ENCODE results near the gene MISP. TPM values are rescaled to one million over a fixed set of nuclear protein-coding genes. Genes with fewer than 3 reads are reported as not detected.

MISP gene
- polyA plus RNA-seq, 1 of the 3 experiments (the other 2 are of a cell fraction), result 0.08 TPM

DNA sequence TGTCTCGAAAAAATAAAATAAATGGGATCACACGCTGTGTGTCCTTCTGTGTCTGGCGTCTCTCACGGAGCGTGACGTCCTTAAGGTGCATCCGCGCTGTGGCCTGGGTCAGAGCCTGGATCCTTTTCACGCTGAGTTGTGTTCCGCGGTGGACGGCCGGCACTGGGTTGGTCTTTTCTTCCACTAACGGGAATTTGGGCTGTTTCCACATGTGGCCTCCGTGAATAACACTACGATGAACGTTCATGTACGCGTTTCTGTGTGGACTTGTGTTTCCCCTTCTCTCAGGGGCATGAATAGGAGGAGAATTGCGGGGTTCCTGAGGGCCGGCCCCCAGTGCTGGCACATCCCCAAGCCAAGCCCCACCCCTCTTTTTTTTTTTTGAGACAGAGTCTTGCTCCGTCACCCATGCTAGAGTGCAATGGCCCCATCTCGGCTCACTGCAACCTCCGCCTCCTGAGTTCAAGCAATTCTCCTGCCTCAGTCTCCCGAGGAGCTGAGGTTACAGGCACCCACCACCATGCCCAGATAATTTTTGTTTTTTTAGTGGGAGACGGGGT is 40.2 kb downstream of the MISP start:
- Histone ChIP-seq H3K9me2 (no peaks in the 10 kb centered on the region), H3K79me2 (ENCODE audit: insufficient read depth) (no peaks in the 10 kb centered on the region), H3K27ac (ENCODE audit: low read depth in 2 of 2, low read length in 1 of 2) (no peak overlapping the region), H2AFZ (ENCODE audit: low read depth) (no peak overlapping the region), H3K4me1 (ENCODE audit: control insufficient read depth in 1 of 2, insufficient read depth in 2 of 2, low read depth in 1 of 2, low read length in 1 of 2) (peaks cover 0 to 17% of the 10 kb centered on the region in 2 experiments; a peak in 1 of 4 replicates), H3K9me3 (no peaks in the 10 kb centered on the region), H3K27me3 (ENCODE audit: insufficient read depth) (no peaks in the 10 kb centered on the region), H4K20me1 (ENCODE audit: insufficient read depth) (no peaks in the 10 kb centered on the region), H3K36me3 (replicated peaks in 1 of 2; ENCODE audit: control insufficient read depth in 1 of 2, insufficient read depth in 2 of 2, low read length in 1 of 2) (no peaks in the 10 kb centered on the region), H3K4me2 (no peak overlapping the region), H3K9ac (no peak overlapping the region), H3F3A (replicated peaks; ENCODE audit: insufficient read depth) (peaks cover 4% of the 10 kb centered on the region), H3K4me3 (ENCODE audit: low read depth in 2 of 2, low read length in 1 of 2) (no peak overlapping the region)
- TF ChIP-seq ELF1 (IDR thresholded peaks at IDR 0.05) (no peak), GATA2 (CRISPR knock-in tag; IDR thresholded peaks at IDR 0.05) (no peak), POLR2AphosphoS5 (IDR thresholded peaks at IDR 0.05; ENCODE audit: low read depth, low read length) (no peak), RAD21 (IDR thresholded peaks at IDR 0.05; ENCODE audit: low read length) (no peak), YY1 (IDR thresholded peaks at IDR 0.05; ENCODE audit: low read depth) (no peak), TCF12 (IDR thresholded peaks at IDR 0.05) (no peak)
- TF ChIP-seq, protein P1, sequence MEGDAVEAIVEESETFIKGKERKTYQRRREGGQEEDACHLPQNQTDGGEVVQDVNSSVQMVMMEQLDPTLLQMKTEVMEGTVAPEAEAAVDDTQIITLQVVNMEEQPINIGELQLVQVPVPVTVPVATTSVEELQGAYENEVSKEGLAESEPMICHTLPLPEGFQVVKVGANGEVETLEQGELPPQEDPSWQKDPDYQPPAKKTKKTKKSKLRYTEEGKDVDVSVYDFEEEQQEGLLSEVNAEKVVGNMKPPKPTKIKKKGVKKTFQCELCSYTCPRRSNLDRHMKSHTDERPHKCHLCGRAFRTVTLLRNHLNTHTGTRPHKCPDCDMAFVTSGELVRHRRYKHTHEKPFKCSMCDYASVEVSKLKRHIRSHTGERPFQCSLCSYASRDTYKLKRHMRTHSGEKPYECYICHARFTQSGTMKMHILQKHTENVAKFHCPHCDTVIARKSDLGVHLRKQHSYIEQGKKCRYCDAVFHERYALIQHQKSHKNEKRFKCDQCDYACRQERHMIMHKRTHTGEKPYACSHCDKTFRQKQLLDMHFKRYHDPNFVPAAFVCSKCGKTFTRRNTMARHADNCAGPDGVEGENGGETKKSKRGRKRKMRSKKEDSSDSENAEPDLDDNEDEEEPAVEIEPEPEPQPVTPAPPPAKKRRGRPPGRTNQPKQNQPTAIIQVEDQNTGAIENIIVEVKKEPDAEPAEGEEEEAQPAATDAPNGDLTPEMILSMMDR (IDR thresholded peaks at IDR 0.05), result no peak
- 92% methylated on average over 26 of the region's 26 CpGs for WGBS (ENCODE audit: low lambda C conversion rate)
- POLR2A ChIA-PET, result no interaction called here
- CTCF ChIA-PET, result interaction anchor here (1.7 kb wide), 1 partner anchor 22 kb away, joined by 5 read pairs; no protein-coding TSS in a partner anchor
- no peak for DNase-seq

DNA sequence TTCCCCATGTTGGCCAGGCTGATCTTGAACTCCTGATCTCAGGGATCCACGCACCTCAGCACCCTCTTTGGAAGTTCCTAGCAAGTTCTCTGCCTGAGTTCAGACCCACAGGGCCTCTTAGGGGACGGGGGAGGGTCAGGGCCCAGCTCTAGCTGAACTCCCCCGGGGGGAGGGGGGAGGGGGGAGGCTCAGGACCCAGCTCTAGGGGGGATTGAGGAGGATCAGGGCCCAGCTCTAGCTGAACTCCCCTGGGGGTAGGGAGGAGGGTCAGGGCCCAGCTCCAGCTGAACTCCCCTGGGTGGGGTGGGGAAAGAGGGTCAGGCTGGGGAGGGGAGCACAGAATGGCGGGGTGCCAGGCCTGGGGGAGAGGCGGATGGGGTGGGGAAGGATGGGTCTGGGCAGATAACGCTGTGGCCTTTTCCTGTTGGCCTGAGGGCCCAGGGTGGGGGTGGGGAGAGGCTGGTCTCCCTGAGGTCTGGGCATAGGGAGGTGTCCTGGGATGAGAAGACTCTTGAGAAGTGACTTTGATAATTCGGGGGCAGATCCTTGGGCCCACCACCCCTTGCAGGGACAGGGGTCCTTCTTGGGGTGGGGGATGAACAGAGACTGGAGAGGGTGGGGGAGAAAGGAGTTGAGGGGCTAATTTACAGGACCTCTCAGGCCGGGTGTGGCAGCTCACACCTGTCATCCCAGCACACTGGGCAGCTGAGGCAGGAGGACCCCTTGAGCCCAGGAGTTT is 40.8 kb downstream of the MISP start:
- Histone ChIP-seq H3K4me2 (no peak overlapping the region), H3K27me3 (ENCODE audit: insufficient read depth) (no peaks in the 10 kb centered on the region), H2AFZ (ENCODE audit: low read depth) (no peak overlapping the region), H4K20me1 (ENCODE audit: insufficient read depth) (no peaks in the 10 kb centered on the region), H3K4me1 (ENCODE audit: control insufficient read depth in 1 of 2, insufficient read depth in 2 of 2, low read depth in 1 of 2, low read length in 1 of 2) (peaks cover 0 to 20% of the 10 kb centered on the region in 2 experiments; a peak in 1 of 4 replicates), H3K4me3 (ENCODE audit: low read depth in 2 of 2, low read length in 1 of 2) (no peak overlapping the region), H3F3A (replicated peaks; ENCODE audit: insufficient read depth) (peaks cover 4% of the 10 kb centered on the region), H3K9ac (no peak overlapping the region), H3K79me2 (ENCODE audit: insufficient read depth) (no peaks in the 10 kb centered on the region), H3K27ac (ENCODE audit: low read depth in 2 of 2, low read length in 1 of 2) (no peak overlapping the region), H3K36me3 (replicated peaks in 1 of 2; ENCODE audit: control insufficient read depth in 1 of 2, insufficient read depth in 2 of 2, low read length in 1 of 2) (no peaks in the 10 kb centered on the region), H3K9me2 (no peaks in the 10 kb centered on the region), H3K9me3 (no peaks in the 10 kb centered on the region)
- POLR2A ChIA-PET, result interaction anchor here (0.6 kb wide), 1 partner anchor 10 kb away, joined by 3 read pairs; no protein-coding TSS in a partner anchor
- TF ChIP-seq, protein P2, sequence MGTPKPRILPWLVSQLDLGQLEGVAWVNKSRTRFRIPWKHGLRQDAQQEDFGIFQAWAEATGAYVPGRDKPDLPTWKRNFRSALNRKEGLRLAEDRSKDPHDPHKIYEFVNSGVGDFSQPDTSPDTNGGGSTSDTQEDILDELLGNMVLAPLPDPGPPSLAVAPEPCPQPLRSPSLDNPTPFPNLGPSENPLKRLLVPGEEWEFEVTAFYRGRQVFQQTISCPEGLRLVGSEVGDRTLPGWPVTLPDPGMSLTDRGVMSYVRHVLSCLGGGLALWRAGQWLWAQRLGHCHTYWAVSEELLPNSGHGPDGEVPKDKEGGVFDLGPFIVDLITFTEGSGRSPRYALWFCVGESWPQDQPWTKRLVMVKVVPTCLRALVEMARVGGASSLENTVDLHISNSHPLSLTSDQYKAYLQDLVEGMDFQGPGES (IDR thresholded peaks at IDR 0.05; ENCODE audit: low read depth, low read length), result no peak
- TF ChIP-seq, protein P3, sequence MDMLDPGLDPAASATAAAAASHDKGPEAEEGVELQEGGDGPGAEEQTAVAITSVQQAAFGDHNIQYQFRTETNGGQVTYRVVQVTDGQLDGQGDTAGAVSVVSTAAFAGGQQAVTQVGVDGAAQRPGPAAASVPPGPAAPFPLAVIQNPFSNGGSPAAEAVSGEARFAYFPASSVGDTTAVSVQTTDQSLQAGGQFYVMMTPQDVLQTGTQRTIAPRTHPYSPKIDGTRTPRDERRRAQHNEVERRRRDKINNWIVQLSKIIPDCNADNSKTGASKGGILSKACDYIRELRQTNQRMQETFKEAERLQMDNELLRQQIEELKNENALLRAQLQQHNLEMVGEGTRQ (IDR thresholded peaks at IDR 0.05; ENCODE audit: borderline replicate concordance, low read depth, low read length), result no peak
- TF ChIP-seq ELF1 (IDR thresholded peaks at IDR 0.05) (no peak), NRF1 (IDR thresholded peaks at IDR 0.05; ENCODE audit: low read depth, low read length) (no peak)
- 55% methylated on average over 7 of the region's 8 CpGs for WGBS (ENCODE audit: low lambda C conversion rate)
- CTCF ChIA-PET, result interaction anchor here (1.0 to 1.7 kb wide), 3 partner anchors 22 to 192 kb away, joined by 3 to 5 read pairs (median 3); partner anchors contain the start of genes CFD and WDR18
- peak; percentile 61 for DNase-seq

Data from SK-N-SH (cell line).